GM23338 (cell line): ENCODE results near the gene HS1BP3.

Experiments
- CREB1 ChIP-seq: fragments of 250-450 bp; sonication (Bioruptor Pico); IDR thresholded peaks from 2 replicates; pipeline ENCODE4 v1.5.0; 2020; ENCODE audit warnings: low read depth, mild to moderate bottlenecking, moderate library complexity
- CTCF ChIP-seq, 2 experiments: fragments of 200-600 bp in 1 of 2; sonication (generic) in 1 of 2; conservative IDR thresholded peaks; 2 replicates each; pipeline versions ENCODE4 v1.5.1 to v1.6.1; 2016 to 2017; ENCODE audit warnings: antibody characterized with exemption in 2 of 2, low read depth in 2 of 2, mild to moderate bottlenecking in 2 of 2, moderate library complexity in 1 of 2
- ETS1 ChIP-seq: IDR thresholded peaks from 2 replicates; pipeline ENCODE4 v1.6.1; 2016; ENCODE audit warnings: antibody characterized with exemption
- EZH2 ChIP-seq: fragments of 200-600 bp; sonication (generic); IDR thresholded peaks from one replicate; pipeline ENCODE4 v1.8.0; 2017; ENCODE audit warnings: antibody characterized with exemption, mild to moderate bottlenecking, low read depth; ENCODE audit not compliant: unreplicated experiment
- EZH2phosphoT487 ChIP-seq: fragments of 200-600 bp; sonication (generic); IDR thresholded peaks from one replicate; pipeline ENCODE4 v1.8.1; 2018; ENCODE audit warnings: antibody characterized with exemption; ENCODE audit not compliant: unreplicated experiment
- JUNB ChIP-seq: IDR thresholded peaks from one replicate; pipeline ENCODE4 v1.6.1; 2016; ENCODE audit warnings: antibody characterized with exemption; ENCODE audit not compliant: unreplicated experiment
- POLR2AphosphoS5 ChIP-seq: IDR thresholded peaks from 2 replicates; pipeline ENCODE4 v1.6.1; 2016; ENCODE audit warnings: antibody characterized with exemption, low read depth
- REST ChIP-seq: IDR thresholded peaks from one replicate; pipeline ENCODE4 v1.6.1; 2018; ENCODE audit warnings: antibody characterized with exemption; ENCODE audit not compliant: unreplicated experiment
- ZNF114 ChIP-seq: fragments of 250-450 bp; sonication (Bioruptor Pico); IDR thresholded peaks from 2 replicates; pipeline ENCODE4 v1.5.0; 2020; ENCODE audit warnings: mild to moderate bottlenecking, moderate library complexity

- no peak for TF ChIP-seq CTCF (conservative IDR thresholded peaks at IDR 0.05; ENCODE audit: low read depth in 2 of 2)
- no peak for TF ChIP-seq JUNB
- no peak for TF ChIP-seq REST
- no peak for TF ChIP-seq EZH2
- TF ChIP-seq POLR2AphosphoS5 = no peak
- no peak for TF ChIP-seq EZH2phosphoT487
- no peak for TF ChIP-seq CREB1
- no peak for TF ChIP-seq ETS1
- no peak for TF ChIP-seq ZNF114 (CRISPR knock-in tag)
These were observed 80.6 kb downstream of the HS1BP3 start for GRCh38 chr2:20570249-20570648.
